Keratinocyte (primary cell): ENCODE measurements around the gene UGT2A2. TPM values are rescaled to one million over a fixed set of nuclear protein-coding genes. Genes with fewer than 3 reads are reported as not detected.
"Not testable (repeated sequence)": the region's sequence is repeated elsewhere in the genome, so short reads cannot be mapped to it uniquely, and the experiment has no call there.

Experiments used
- DNase-seq: peaks from one replicate; pipeline ENCODE4 v3.0.0-alpha.2; 2011; ENCODE audit warnings: low read depth, missing footprints, low spot score
- FAIRE-seq: peaks from 2 replicates; lab custom pipeline; 2011; peaks lifted over from hg19 to GRCh38; lab: Jason Lieb, UNC
- H2AFZ ChIP-seq: 2 replicates; pipeline ENCODE4 v1.6.0; 2012; ENCODE audit warnings: low read length, control low read depth, inconsistent platforms; ENCODE audit not compliant: control insufficient read depth
- H3K27ac ChIP-seq: 2 replicates; pipeline ENCODE4 v1.5.1; 2011; ENCODE audit warnings: low read length; ENCODE audit not compliant: control insufficient read depth, insufficient read depth
- H3K27me3 ChIP-seq: 3 replicates; pipeline ENCODE4 v1.6.0; 2011; ENCODE audit warnings: low read length; ENCODE audit not compliant: control insufficient read depth, insufficient read depth; ENCODE audit errors: extremely low read depth
- H3K36me3 ChIP-seq, 2 experiments: 2 replicates in 1 of 2; 3 replicates in 1 of 2; pipeline ENCODE4 v1.5.1; 2011; ENCODE audit warnings: low read length in 2 of 2, mild to moderate bottlenecking in 1 of 2; ENCODE audit not compliant: control insufficient read depth in 2 of 2, insufficient read depth in 2 of 2; ENCODE audit errors: extremely low read depth in 1 of 2
- H3K4me1 ChIP-seq: 3 replicates; pipeline ENCODE4 v1.5.1; 2011; ENCODE audit warnings: low read length; ENCODE audit not compliant: control insufficient read depth, insufficient read depth; ENCODE audit errors: extremely low read depth
- H3K4me2 ChIP-seq: 3 replicates; pipeline ENCODE4 v1.6.0; 2011; ENCODE audit warnings: low read depth, low read length; ENCODE audit not compliant: control insufficient read depth, insufficient read depth; ENCODE audit errors: extremely low read depth
- H3K4me3 ChIP-seq, 3 experiments: fragments of 200-600 bp in 1 of 3; sonication (generic) in 1 of 3; 2 replicates in 2 of 3; 3 replicates in 1 of 3; pipeline ENCODE4 v1.5.1; 2011 to 2016; ENCODE audit warnings: low read length in 3 of 3, mild to moderate bottlenecking in 3 of 3, control low read depth in 2 of 3, inconsistent platforms in 1 of 3, low read depth in 1 of 3, mixed read lengths in 1 of 3, mixed run types in 1 of 3, moderate library complexity in 1 of 3; ENCODE audit not compliant: control insufficient read depth in 2 of 3, insufficient read depth in 2 of 3; ENCODE audit errors: extremely low read depth in 1 of 3
- H3K79me2 ChIP-seq: 2 replicates; pipeline ENCODE4 v1.6.0; 2012; ENCODE audit warnings: low read length; ENCODE audit not compliant: control insufficient read depth, insufficient read depth
- H3K9ac ChIP-seq: 3 replicates; pipeline ENCODE4 v1.6.0; 2011; ENCODE audit warnings: low read length; ENCODE audit not compliant: control insufficient read depth, insufficient read depth; ENCODE audit errors: extremely low read depth
- H3K9me1 ChIP-seq: 3 replicates; pipeline ENCODE4 v1.6.0; 2011; ENCODE audit warnings: low read length; ENCODE audit not compliant: control insufficient read depth, insufficient read depth; ENCODE audit errors: extremely low read depth
- H3K9me3 ChIP-seq: 2 replicates; pipeline ENCODE4 v1.5.1; 2012; ENCODE audit warnings: low read depth, low read length; ENCODE audit not compliant: control insufficient read depth
- H4K20me1 ChIP-seq: 3 replicates; pipeline ENCODE4 v1.6.0; 2011; ENCODE audit warnings: low read length; ENCODE audit not compliant: control insufficient read depth, insufficient read depth; ENCODE audit errors: extremely low read depth
- CTCF ChIP-seq, 3 experiments: IDR thresholded peaks in 1 of 3; conservative IDR thresholded peaks in 1 of 3; optimal IDR thresholded peaks in 1 of 3; 2 replicates in 2 of 3; 3 replicates in 1 of 3; pipeline versions ENCODE3 to v1.5.1; 2011; ENCODE audit warnings: low read length in 3 of 3, mild to moderate bottlenecking in 3 of 3, moderate library complexity in 2 of 3, control low read depth in 1 of 3, inconsistent platforms in 1 of 3; ENCODE audit not compliant: insufficient read depth in 2 of 3; ENCODE audit errors: extremely low read depth in 1 of 3
- EZH2 ChIP-seq: IDR thresholded peaks from one replicate; pipeline ENCODE4 v1.6.1; 2012; ENCODE audit warnings: inconsistent platforms, mild to moderate bottlenecking, low read length, moderate library complexity
- dilution Hi-C: fragments of 300-500 bp; cut with MboI; formaldehyde crosslinking; loops from one replicate; pipeline ENCODE4 v1.7.0; 2020; ENCODE audit warnings: low sequenced_read_pairs; ENCODE audit not compliant: extremely low pct_ligation_motif_present
- polyA plus RNA-seq, 5 experiments: library from polyadenylated mRNA; depleted of rRNA in 3 of 5; stranded (reverse) in 3 of 5; stranded (forward) in 1 of 5; unstranded in 1 of 5; fragments of >200 nt; gene quantifications; 1 replicate in 1 of 5; 2 replicates in 3 of 5; 3 replicates in 1 of 5; pipeline versions ENCODE4 v1.2.1 to v1.2.3, GENCODE V29; 2011 to 2012; ENCODE audit warnings: missing spikeins in 2 of 5, low read depth in 1 of 5, low replicate concordance in 1 of 5

Gene UGT2A2
- polyA plus RNA-seq, 1 donor (not counting 4 experiments of a cell fraction or from before 2014, with no cell fraction given), result not detected

DNA sequence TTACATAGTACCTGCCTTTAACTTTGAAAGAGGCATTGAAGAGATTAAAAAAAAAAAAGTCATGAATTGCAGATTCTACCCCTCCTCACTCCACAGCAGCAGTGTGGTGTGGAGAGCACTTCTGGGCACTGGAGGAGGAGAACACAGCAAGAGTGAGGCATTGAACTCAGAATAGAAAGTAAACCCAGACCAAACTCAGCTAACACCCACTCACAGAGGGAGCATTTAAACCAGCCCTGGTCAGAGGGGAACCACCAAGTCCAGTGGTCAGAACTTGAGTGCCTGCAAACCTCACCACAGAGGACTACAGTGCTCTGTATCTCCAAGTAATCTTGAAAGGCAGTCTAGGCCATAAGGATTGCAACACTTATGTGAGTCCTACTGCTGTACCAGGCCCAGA lies 29.2 kb upstream of the UGT2A2 start:
- Histone ChIP-seq H2AFZ (no peak overlapping the region), H3K4me2 (no peak overlapping the region), H3K79me2 (no peaks in the 10 kb centered on the region), H4K20me1 (no peaks in the 10 kb centered on the region), H3K36me3 (no peaks in the 10 kb centered on the region), H3K4me1 (no peaks in the 10 kb centered on the region), H3K9ac (no peak overlapping the region), H3K9me3 (no peaks in the 10 kb centered on the region), H3K9me1 (no peaks in the 10 kb centered on the region), H3K27ac (no peak overlapping the region), H3K4me3 (no peak overlapping the region), H3K27me3 (no peaks in the 10 kb centered on the region)
- DNase-seq (no peak), FAIRE-seq (no peak)
- TF ChIP-seq CTCF (optimal IDR thresholded peaks at IDR 0.05 in 1 of 3, IDR thresholded peaks at IDR 0.05 in 1 of 3, conservative IDR thresholded peaks at IDR 0.05 in 1 of 3; ENCODE audit: extremely low read depth in 1 of 3, insufficient read depth in 2 of 3, low read length in 3 of 3), result no peak
- TF ChIP-seq EZH2, result no peak
- dilution Hi-C loops, result no loop called here

GRCh38 chr4:69664009-69664408 lies 24.6 kb upstream of the UGT2A2 start:
- H3K4me1 ChIP-seq, H3K27me3 ChIP-seq, H3K27ac ChIP-seq, H3K9me3 ChIP-seq, H4K20me1 ChIP-seq, H3K9ac ChIP-seq, H3K4me2 ChIP-seq, H2AFZ ChIP-seq, H3K79me2 ChIP-seq, H3K4me3 ChIP-seq, FAIRE-seq, dilution Hi-C loops, DNase-seq, H3K36me3 ChIP-seq, H3K9me1 ChIP-seq: not testable (repeated sequence)

DNA sequence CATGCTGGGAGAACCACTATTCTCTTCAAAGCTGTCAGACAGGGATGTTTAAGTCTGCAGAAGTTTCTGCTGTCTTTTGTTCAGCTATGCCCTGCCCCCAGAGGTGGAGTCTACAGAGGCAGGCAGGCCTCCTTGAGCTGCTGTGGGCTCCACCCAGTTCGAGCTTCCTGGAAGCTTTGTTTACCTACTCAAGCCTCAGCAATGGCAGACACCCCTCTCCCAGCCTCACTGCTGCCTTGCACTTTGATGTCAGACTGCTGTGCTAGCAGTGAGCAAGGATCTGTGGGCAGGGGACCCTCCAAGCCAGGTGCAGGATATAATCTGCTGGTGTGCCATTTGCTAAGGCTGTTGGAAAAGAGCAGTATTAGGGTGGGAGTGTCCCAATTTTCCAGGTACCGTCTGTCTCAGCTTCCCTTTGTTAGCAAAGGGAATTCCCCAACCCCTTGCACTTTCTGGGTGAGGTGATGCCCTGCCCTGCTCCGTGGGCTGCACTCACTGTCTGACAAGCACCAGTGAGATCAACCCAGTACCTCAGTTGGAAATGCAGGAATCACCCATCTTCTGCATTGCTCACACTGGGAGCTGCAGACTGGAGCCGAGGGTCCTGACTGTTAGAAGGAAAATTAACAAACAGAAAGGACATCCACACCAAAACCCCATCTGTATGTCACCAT lies 21.8 kb upstream of the UGT2A2 start:
- DNase-seq, H3K9me1 ChIP-seq, H3K4me1 ChIP-seq, H3K27ac ChIP-seq, H3K36me3 ChIP-seq, dilution Hi-C loops, FAIRE-seq, H3K27me3 ChIP-seq, H3K4me2 ChIP-seq, H2AFZ ChIP-seq, H3K79me2 ChIP-seq, H3K9ac ChIP-seq, H4K20me1 ChIP-seq, H3K4me3 ChIP-seq, H3K9me3 ChIP-seq: not testable (repeated sequence)
